Skin epidermis (tissue), 12 donors: ENCODE data around the gene AP4B1.
A peak's percentile ranks its signal among the peaks of the same experiment; 100 is the strongest.

Experiments
- H3K27ac ChIP-seq, 21 experiments: fragments of 200-600 bp; sonication (generic) in 11 of 21; one replicate each; pipeline ENCODE4 v1.5.0; 2020; ENCODE audit warnings: mild to moderate bottlenecking in 3 of 21, inconsistent platforms in 2 of 21, moderate library complexity in 2 of 21
- H3K4me3 ChIP-seq, 7 experiments: fragments of 200-600 bp; sonication (generic) in 2 of 7; one replicate each; pipeline ENCODE4 v1.5.0; 2020; ENCODE audit warnings: inconsistent platforms in 2 of 7, mild to moderate bottlenecking in 2 of 7, moderate library complexity in 1 of 7

The AP4B1 gene

DNA sequence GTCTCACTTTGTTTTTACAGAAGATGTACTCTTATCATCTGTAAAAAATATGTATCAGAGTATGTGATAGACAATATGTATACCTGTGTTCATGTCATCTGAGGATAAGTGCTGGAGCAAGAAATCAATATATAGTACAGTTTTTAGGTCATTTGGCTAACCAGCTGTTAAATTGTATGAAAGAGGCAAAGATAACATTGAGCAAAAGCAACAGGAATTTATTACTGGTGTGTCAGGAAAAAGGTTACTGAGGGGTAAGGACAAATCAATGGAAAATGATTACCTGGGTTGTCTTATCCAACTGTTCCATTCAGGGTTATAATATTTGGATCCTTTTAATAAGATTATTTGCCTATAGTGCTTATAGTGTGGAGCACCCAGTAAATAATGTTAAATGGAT lies 29.4 kb upstream of the AP4B1 start:
- Histone ChIP-seq H3K27ac (peak overlapping the region in 1 of 21 experiments; percentile 99), H3K4me3 (no peak overlapping the region)

DNA sequence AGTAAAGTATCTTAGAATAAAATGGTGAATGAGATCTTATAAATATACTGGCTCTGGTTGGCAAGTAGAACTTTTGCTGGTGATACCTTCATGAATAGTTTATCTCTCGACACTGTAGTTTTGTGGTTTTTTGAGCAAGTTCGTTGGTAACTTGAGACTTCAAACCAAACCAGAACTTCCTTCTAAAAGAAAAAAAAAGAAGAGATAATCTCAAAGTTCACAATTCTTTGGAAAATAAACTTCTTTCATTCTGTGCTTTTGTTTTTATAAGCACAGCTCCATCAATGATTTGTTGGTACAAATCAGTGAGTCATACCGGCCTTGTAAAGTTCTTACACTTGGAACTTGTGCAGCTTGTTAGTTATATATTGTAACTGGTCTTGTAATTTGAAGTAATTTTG lies 26.9 kb upstream of the AP4B1 start:
- Histone ChIP-seq H3K27ac (peak overlapping the region in 14 of 21 experiments; percentile 34 to 99 (median 94)), H3K4me3 (peak overlapping the region in 3 of 7 experiments; percentile 82 to 99 (median 87))

DNA sequence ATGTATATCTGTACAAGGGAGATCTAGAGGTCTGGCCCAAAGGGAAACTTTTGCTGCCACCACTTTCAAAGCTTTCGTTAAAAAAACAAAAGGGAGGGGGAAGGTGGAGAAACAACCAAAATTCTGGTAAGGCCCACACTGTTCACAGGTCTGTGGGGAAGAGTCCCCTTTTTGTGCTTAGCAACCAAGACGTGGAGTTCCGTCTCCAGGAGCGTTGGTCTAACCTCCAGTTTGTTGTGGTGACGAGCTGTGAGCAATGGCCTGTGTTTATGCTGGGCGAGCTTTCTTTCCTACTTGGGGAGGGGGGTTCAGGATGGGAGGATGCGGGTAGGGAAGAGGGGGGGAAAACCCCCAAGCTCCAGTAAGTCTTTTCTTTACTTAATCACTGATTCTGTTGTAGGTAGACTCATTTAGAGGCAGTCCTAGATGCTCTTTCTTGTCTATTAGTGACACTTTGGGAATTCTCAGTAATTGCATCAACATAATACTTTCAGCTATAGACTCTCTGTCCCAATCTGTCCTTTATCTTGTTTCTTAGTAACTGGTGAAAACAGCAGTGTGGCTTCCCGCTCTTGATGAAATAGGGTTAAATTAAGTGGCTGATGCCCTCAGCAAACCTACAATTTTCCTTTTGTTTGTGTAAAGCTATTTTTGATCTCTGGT lies 26.0 kb upstream of the AP4B1 start:
- H3K4me3 ChIP-seq: peak overlapping the region; percentile 82 to 99 (median 98)
- H3K27ac ChIP-seq: peak overlapping the region in 20 of 21 experiments; percentile 91 to 99 (median 96)

DNA sequence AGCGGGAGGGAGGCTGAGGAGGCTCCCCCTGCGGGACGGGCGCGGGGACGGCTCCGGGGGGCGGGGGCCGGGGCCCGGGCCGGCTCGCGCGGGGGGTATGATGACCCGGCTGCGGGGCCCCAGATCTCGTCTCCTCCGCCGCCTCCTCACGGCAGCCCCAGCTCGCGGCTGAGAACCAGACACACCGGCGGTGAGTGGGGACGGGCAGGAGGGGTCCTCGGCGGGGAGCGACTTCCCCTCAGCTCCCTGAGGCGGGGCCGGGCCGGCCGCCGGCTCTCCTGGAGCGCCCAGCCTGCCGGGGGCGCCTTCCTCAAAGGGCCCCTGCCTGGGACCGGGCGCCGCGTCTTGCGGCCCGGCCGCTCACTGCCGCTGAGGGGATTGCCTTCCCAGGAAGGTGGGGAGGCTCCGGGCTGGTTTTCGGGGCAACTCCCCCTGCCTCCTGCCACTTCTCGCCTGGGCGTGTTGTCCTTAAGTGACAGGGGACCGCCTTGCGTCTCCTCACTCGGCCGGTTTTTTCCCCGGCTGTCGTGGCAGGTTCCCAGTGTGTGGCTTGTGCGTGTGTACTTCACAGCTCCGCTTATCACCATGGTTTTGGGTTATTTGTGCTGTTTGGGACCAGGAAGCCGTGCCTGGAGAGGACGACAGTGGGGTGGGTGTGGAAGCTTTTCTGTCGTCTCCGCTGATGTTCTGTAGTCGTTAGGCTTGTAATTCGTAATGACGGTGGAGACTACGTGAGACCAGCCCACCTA lies 25.3 kb upstream of the AP4B1 start:
- Histone ChIP-seq H3K27ac (peak overlapping the region; percentile 84 to 99 (median 96)), H3K4me3 (peak overlapping the region; percentile 82 to 99 (median 98))

DNA sequence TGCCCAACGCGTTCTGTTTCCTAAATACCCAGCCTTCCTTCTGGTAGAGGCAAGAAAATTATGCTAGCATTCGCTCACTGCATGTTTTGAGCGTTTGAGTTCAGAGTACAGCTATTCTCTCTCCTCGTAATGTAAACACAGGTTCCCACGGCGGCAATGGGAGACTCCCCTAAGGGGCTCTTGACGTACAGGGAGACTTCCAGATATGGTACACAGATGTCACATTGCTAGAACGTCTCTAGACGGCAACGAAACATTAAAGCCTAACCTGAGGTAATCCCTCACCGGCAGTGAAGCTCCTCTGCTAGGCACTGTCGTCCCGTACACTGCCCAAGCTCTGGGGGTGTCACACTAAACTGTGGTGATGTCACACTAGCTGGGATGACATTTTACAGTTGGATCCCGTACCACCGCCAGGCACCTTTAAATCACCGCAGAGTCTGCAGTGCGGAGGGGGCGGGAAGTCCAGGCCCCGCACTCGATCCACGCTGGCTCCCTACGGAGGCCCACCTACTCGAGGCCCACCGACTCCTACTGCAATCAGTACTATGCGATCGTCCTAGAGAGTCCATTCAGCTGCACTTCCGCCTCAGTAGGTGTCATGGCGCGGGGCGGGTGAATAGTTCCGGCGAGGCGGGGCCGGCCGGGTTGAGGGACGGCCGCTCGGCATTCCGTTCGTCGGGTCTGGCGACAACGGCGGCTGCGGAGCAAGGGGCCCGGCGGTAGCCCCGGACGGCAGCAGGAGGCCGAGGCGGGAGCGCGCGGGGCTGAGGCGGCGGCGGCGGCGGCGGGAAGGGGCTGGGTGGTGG lies 24.5 kb upstream of the AP4B1 start, which contains the start of gene HIPK1:
Gene HIPK1 (plus strand): TSS at position 384 of the 809 bp plus-strand sequence.
- H3K27ac ChIP-seq: peak within 1 kb of the TSS; percentile 84 to 99 (median 96)
- H3K4me3 ChIP-seq: peak within 1 kb of the TSS; percentile 82 to 99 (median 98)

DNA sequence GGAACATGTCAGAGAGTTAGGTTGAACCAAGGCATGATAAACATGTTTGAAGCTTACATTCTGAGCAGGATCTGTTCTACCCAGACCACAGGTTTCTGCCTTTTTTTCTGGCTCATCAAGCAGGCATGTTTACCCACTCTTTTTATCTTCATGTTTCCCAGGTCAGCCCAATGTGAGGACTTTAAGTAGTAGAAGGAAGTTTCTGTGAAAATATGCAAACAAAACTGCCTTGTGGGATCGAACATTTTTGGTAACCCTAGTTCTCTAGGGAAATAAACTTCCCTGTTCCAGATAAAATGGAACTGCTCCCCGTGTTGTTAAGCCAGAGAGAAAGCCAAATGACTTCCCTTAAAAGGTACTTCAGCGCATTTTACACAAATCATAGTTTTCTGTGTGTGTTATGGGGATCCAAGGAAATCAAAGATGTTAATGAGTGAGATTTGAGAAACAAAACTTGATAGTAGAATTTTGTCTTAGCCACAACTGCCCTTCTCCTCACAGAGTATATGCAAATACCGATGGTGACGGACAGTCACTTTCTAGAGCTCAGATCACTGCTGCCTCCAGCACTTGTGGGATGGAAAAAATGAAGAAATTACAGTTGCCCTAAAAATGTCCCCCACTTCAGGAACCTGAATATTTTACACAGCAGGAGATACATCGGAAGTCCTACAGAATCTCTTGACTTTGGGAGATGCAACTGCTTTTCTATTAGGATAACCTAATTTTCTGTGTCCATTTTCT lies 23.8 kb upstream of the AP4B1 start:
- Histone ChIP-seq H3K4me3 (peak overlapping the region; percentile 82 to 99 (median 98)), H3K27ac (peak overlapping the region; percentile 84 to 99 (median 96))

DNA sequence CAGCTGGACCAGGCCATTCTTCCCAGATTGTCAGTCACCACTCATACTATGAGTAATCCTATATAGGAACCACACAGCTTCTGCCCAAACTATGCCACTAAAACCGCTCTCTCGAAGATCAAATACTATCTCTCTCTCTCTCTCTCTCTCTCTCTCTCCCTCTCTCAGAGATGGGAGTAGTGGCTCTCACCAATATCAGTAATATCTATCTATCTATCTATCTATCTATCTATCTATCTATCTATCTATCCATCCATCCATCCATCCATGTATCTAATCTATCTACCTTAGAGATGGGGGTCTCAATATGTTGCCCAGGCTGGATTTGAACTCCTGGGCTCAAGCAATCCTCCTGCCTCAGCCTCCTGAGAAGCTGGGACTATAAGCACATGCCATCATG lies 19.9 kb upstream of the AP4B1 start:
- no peak overlapping the region for H3K4me3 ChIP-seq
- no peak overlapping the region for H3K27ac ChIP-seq

DNA sequence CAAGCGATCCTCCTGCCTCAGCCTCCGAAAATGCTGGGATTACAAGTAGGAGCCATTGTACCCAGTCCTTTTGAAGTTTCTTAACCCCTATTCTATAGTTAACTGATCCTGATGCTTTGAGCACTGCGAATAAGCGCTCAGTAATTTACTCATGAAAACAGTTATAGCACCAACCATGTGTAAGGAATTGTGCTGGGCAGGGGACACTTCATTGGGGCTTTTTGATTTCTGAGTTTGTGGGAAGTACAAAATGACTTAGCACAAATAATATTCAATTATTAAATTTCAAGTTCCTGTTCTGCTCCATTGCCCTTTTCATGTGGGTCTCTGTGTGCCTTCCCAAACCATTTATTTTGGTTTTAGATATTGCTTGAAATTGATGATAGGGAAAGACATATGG lies 18.4 kb upstream of the AP4B1 start:
- Histone ChIP-seq H3K4me3 (no peak overlapping the region), H3K27ac (no peak overlapping the region)

DNA sequence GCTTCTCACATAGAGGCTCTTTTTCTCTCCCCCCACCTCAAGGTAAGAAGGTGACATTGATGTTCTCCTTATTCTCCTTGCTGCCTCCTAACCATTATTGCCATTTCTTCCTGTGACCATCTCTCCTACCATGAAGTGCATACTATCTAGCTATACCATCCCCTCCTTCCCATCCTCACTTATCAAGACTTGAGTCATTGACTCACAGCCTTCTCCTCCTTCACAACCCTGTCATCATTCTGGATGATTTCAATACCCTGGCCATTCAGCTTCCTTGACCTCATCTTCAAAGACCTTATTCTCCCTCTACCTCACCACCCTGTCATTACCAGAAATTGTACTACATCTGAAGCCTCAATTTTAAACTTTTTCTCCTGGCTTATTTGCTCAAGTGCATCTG lies 13.6 kb upstream of the AP4B1 start:
- Histone ChIP-seq H3K27ac (no peak overlapping the region), H3K4me3 (no peak overlapping the region)

DNA sequence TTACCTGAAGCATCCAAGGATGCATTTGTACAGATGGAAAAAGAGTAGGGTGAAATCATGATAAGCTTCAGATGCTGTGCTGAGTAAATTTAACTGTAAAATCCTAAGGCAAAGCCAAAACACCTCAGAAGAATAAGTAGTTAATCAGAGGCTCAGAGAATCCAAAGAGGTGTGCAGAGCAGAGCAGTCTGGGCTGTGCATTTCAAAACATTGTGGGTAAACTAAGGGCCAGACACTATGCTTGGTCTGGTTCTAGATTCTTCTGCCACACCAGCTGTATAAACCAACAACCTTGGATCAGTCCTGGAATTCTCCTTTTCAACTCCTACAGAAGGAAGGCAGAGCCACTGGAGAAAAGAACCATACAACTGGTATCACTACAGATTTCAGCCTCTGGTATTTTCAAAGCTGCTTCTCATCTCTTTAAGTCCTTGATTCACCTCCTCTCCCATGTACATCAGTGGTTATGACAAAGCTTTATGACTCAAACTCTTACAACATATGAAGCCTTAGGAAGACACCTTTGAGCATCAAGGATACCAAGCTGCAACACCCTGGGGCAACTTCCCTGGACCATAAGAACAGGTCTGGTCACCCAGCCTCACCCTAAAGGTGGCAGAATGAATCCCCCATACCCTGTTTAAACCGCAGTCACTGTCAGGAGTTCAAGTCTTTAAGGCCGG lies 12.9 kb upstream of the AP4B1 start:
- Histone ChIP-seq H3K4me3 (no peak overlapping the region), H3K27ac (no peak overlapping the region)

DNA sequence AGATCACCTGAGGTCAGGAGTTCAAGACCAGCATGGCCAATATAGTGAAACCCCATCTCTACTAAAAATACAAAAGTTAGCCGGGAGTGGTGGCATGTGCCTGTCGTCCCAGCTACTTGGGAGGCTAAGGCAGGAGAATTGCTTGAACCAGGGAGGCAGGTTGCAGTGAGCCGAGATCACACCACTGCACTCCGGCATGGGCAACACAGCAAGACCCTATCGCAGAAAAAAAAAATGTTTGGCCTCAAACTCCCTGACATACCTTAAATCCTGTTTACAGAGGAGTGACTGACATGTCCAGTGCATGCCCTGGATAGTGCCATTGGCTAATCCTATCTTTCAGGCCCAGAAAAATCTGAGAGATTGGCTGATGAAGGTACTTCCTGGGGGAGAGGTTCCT lies 12.4 kb upstream of the AP4B1 start:
- Histone ChIP-seq H3K27ac (no peak overlapping the region), H3K4me3 (no peak overlapping the region)

DNA sequence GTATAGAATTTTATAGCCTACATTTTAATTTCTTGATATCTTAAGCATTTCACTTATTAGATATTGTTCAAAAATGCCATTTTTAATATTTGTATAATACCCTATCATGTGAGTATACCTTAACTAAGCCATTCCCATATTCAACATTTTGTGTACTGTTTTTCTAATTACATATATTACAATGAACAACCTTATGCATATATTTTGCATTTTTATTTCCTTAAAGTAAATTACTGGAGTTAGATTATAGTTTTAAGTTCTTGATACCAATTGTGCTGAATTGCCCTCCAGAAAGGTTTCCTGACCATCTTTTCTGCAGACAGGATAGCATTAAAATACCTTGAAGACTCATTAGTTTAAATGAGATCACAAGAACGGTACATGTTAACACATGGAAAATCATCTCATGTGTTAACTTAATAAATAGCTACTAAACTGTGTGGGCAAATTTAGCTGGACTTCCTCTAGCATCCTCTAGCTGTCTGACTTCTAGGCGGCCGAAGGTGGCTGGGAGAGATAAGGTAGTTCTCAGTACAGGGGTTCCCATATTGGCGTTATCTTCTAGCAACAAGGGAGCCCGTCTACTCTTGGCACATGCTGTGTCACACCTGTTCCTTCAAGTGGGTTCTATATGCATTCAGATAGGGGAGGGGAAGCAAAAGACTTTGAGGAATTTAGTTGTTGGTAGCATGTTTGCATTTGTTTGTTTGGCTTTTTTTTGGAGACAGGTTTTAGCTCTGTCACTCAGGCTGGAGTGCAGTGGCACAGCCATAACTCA lies 9.5 kb upstream of the AP4B1 start:
- no peak overlapping the region for H3K4me3 ChIP-seq
- no peak overlapping the region for H3K27ac ChIP-seq

DNA sequence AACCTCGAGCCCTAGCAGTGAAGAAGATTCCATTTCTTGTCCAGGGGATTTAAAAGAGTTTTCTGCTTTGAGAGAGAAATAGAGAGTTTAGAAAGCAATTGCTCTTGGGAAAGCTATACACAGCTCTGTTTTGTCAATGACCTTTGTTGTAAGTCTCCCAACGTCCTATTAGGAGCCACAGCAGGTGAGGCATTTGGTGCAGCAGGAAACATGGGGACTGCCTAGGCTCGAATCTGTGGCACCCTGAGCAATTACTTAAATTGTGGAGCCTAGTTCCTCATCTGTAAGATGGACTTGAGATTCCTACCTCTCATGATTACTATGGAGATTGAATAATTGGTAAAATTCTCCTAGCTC lies 8.7 kb upstream of the AP4B1 start:
- Histone ChIP-seq H3K27ac (peak overlapping the region in 2 of 21 experiments; percentile 29 to 64), H3K4me3 (no peak overlapping the region)

DNA sequence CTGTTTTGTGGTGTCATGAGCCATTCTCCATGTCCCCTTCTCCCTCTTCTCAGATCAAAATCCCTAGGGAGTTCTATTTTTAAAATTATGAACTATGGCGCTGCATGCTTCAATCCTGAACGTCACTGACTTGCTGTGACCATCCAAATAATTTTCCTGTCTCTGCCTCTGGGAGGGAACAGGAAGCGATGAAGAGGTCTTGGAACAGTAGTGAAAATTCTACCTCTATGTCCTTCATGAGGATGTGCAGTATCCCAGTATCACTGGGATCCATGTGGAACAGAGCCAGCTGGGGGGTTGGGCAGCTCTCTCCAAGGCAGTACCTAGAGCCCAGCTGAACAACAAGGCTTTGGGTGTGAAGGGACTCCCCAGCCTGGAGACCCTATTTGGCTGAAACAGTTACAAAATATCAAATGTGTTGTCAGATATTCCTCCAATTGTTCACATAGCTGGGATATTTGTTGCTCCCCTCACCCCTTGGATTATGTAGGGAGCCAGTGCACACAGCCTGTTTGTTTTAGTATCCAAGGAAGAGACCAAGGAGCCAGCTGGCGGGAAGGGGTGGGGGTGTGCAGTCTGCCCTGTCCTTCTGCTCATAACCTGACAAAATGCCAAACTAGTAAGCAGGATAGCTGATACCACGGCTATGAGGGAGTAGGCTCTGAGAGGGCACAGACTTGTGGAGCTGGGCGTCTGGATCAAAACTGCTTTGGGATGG lies 8.2 kb upstream of the AP4B1 start:
- peak overlapping the region in 3 of 21 experiments; percentile 29 to 64 (median 35) for H3K27ac ChIP-seq
- H3K4me3 ChIP-seq: no peak overlapping the region

DNA sequence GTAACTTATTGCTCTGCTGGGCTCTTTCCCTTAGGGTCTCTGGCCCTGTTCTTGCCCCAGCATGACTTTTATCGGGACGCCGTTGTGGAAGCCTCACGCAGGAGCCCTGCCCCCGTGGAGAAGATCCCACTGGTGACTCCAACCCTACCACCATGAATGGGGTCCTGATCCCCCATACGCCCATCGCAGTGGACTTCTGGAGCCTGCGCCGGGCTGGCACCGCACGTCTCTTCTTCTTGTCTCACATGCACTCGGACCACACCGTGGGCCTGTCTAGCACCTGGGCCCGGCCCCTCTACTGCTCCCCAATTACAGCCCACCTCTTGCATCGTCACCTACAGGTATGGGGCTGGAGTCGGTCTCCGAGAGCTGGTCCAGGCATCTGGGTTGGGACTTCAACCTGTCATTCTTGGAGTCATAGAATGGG lies 849 bp upstream of the AP4B1 start:
- peak overlapping the region; percentile 45 to 93 (median 70) for H3K4me3 ChIP-seq
- peak overlapping the region in 20 of 21 experiments; percentile 56 to 94 (median 88) for H3K27ac ChIP-seq

DNA sequence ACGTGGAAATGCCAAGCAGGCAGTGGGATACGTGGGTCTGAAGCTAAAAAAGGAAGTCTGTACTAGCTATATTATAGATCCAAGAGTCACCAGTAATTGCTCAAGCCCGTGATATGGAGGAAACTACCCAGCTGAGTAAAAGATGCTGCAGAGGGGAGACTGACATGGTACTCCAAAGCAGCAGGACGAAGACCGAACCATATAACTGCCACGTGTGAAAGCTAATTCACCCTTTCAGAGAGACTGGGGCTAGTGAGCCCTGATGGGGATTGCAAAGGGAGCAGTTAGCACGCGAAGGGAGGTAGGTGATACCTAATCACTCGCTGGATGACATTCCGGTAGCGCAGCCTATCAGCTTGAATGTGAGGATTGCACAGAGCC lies 316 bp downstream of the AP4B1 start:
- Histone ChIP-seq H3K27ac (peak overlapping the region; percentile 54 to 94 (median 88)), H3K4me3 (peak overlapping the region; percentile 45 to 93 (median 70))

DNA sequence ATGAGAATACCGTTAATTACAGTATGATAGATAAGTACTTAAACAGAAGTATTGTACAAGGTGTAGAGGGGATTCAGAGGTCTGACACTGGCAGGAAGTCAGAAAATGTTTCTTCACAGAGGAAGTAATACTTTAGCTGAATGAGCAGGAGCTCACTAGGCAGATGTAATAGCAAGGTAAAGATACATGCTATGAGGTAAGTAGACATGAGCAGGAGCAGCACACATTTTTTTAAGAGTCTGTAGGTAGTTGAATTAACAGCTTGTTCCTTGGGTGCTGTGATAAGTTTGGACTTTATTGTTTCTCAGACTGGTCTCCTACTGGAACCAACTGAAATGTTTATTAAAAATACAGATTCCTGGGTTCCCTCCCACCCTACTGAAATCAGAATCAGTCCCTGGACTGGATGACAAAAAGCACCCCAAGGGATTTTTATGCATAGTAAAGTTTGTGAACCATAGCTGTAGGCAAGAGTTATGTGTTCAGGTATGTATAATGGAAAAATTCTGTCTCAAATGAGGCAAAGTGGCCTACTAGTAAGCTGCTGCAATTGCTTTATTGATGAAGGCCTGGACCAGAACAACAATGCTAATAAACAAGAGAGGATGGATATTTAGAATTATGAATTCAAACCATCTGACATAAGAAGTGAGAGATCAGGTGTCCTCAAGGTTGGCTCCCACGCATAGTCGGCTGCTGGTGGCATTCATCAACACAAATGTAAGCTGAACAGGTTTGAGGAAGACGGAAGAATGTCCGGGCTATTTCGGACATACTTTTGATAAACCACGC lies 902 bp downstream of the AP4B1 start:
- peak overlapping the region; percentile 54 to 94 (median 88) for H3K27ac ChIP-seq
- H3K4me3 ChIP-seq: peak overlapping the region; percentile 45 to 93 (median 70)
